ENCODE data around the gene CLDN3.

GRCh38 chr7:73812996-73813395, 42.9 kb upstream of the CLDN3 start:
- TF ChIP-seq CTCF (IDR thresholded peaks at IDR 0.05) = no peak
- no peak for TF ChIP-seq POLR2A (IDR thresholded peaks at IDR 0.05)
